GM12873 (cell line): ENCODE results near the gene COL7A1.

Source experiments
- CTCF ChIP-seq: IDR thresholded peaks from 2 replicates; pipeline ENCODE4 v1.5.1; 2012; ENCODE audit warnings: low read depth, mild to moderate bottlenecking, moderate library complexity, low read length, control low read depth; ENCODE audit not compliant: insufficient read depth; ENCODE audit errors: missing control alignments

COL7A1 gene

DNA sequence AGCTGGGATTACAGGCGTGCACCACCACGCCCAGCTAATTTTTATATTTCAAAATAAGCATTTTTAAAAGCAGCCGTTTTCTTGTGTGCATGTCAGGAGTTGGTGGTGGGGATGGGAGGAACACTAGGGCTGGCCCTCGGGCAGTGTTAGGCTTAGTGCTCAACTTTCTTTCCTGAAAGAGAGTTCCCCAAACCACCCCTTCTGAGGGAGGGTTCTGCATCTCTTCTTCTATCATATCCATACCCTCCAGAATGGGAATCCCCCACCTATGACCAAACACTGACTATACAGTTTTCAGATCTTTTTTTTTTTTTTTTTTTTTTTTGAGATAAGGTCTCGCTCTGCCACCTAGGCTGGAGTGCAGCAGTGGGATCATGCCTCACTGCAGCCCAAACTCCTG, 51.0 kb downstream of the COL7A1 start:
- TF ChIP-seq CTCF, result no peak

DNA sequence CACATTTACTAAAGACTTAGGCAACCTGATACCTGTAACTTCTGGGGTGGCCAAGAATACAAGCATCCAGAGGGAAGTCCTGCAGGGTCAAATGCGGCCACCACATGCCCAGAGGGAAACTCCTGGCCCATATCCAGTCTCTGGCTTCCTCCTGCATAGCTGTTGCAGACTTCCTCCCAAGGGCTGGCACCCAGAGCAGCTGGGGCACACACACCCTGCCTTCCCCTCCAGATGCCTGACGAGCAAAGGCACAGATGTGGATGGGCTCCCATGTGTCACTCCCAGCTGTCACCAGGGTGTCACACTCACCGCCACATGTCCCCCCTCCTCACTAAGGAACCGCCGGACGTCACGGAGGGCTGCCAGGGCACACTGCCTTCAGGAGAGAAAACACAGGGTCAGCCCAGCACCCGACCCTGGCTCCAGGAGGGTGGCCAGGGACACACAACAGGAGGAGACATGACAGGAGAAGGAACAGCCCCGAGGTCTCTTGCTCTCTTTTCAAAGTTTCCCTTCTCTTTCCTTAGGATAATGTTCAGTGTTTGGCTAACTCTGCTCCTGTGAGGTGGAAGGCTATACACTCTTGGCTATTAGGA, 51.8 kb downstream of the COL7A1 start:
- TF ChIP-seq CTCF, result no peak

DNA sequence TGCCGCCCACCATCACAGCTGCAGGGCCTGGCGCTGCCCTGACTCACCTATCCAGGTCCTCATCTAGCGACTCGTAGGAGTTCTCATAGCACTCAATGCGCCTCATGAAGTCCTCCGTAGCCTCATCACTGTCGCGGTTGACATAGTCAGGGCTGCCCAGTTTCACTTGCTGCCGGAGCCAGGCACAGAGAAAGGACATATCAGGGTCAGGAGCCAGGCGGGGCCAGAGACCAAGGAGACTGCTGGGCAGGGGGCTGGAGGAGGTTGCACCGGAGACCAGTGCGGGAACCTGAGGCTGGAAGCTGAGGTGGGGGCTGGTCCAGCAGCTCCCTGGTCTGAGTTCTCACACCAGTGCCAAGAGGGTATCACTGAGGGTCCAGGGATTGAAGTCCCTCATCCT, 56.7 kb downstream of the COL7A1 start:
- TF ChIP-seq CTCF, result no peak

GRCh38 chr3:48536785-48537184, 58.3 kb downstream of the COL7A1 start:
- TF ChIP-seq CTCF, result no peak

DNA sequence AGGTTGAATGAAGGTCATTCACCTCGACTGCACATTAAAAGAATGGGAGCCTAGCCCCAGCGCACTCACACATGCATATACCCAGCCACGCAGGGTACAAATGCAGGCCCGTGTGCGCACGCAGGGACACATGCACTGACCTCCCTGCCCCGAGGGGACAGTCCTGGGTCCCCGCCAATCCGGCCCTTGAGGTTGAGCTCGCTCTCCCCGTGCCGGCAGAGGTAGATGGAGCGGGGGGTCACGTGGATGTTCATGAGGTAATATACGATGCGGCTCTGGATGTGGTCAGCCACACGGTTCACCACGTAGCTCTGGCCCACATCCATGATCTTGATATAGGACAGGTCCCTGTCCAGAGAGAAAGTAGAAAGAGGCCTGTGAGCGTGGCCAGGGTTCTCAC, 59.0 kb downstream of the COL7A1 start:
- TF ChIP-seq CTCF, result no peak

DNA sequence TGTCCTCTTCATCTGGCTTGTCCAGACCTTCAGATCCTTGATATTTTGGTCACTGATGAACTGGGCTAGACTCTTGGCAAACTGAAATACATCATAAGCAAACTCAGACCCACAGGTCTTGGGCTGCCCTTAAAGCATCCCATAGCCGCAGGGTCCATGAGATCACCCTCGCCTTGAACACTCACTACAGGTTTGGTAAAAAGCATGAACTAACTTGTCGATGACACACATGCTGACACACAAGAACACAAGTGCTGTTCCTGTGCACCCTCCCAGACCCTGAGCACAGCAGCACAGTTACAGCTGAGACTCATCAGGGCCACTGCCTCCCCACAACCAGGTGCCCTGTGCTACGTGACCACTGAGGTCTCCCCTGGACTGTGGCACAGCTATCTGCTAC, 59.6 kb downstream of the COL7A1 start:
- TF ChIP-seq CTCF, result no peak

- no peak for TF ChIP-seq CTCF
Observed at GRCh38 chr3:48532977-48533337, 62.2 kb downstream of the COL7A1 start.

DNA sequence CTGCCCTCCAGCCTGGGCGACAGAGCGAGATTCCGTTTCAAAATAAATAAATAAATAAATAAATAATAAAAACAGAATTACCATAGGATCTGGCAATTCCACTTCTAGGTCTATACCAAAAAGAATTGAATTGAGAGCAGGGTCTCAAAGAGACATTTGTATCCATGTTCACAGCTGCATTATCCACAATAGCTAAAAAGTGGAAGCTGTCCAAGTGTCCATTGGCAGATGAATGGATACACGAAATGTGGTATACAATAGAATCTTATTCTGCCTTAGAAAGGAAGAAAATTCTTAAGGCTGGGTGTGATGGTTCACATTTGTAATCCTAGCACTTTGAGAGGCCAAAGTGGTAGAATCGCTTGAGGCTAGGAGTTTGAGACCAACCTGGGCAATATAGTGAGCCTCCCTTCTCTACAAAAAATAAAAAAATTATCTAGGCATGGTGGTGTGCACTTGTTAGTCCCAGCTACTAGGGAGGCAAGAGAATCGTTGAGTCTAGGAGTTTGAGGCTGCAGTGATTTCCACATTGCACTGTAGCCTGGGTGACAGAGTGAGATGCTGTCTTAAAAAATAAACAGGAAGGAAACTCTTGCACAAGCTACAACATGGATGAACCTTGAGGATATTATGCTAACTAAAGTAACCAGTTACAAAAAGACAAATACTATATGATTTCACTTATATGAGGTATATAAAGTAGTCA, 62.7 kb downstream of the COL7A1 start:
- no peak for TF ChIP-seq CTCF
